ENCODE measurements around the gene CDH13.

CDH13 gene

GRCh38 chr16:82699711-82700495 lies 73.1 kb downstream of the CDH13 start:
- DNase-seq (ENCODE audit: low read depth), result no peak

- DNase-seq (ENCODE audit: low read depth), result no peak
These were observed 73.9 kb downstream of the CDH13 start for GRCh38 chr16:82700541-82701235.

GRCh38 chr16:82701442-82701955 lies 74.7 kb downstream of the CDH13 start:
- no peak for DNase-seq (ENCODE audit: low read depth)

GRCh38 chr16:82703161-82703560 lies 76.4 kb downstream of the CDH13 start:
- no peak for DNase-seq (ENCODE audit: low read depth)

- no peak for DNase-seq (ENCODE audit: low read depth)
These were observed 77.4 kb downstream of the CDH13 start for GRCh38 chr16:82703871-82704768.

GRCh38 chr16:82709987-82710386 lies 83.2 kb downstream of the CDH13 start:
- no peak for DNase-seq (ENCODE audit: low read depth)

GRCh38 chr16:82713778-82714177 lies 87.0 kb downstream of the CDH13 start:
- no peak for DNase-seq (ENCODE audit: low read depth)

- DNase-seq (ENCODE audit: low read depth), result no peak
These were observed 88.4 kb downstream of the CDH13 start for GRCh38 chr16:82715160-82715559.

- no peak for DNase-seq (ENCODE audit: low read depth)
These were observed 89.1 kb downstream of the CDH13 start for GRCh38 chr16:82715833-82716232.

GRCh38 chr16:82716361-82716855 lies 89.6 kb downstream of the CDH13 start:
- DNase-seq (ENCODE audit: low read depth), result no peak

- DNase-seq (ENCODE audit: low read depth), result no peak
These were observed 93.6 kb downstream of the CDH13 start for GRCh38 chr16:82720414-82720813.

GRCh38 chr16:82726306-82726705 lies 99.5 kb downstream of the CDH13 start:
- DNase-seq (ENCODE audit: low read depth), result no peak

- DNase-seq (ENCODE audit: low read depth), result no peak
These were observed 102.1 kb downstream of the CDH13 start for GRCh38 chr16:82728901-82729300.

- DNase-seq (ENCODE audit: low read depth), result no peak
These were observed 104.1 kb downstream of the CDH13 start for GRCh38 chr16:82730901-82731300.

GRCh38 chr16:82732461-82732860 lies 105.7 kb downstream of the CDH13 start:
- no peak for DNase-seq (ENCODE audit: low read depth)

- no peak for DNase-seq (ENCODE audit: low read depth)
These were observed 108.4 kb downstream of the CDH13 start for GRCh38 chr16:82735186-82735585.

GRCh38 chr16:82735673-82736091 lies 108.9 kb downstream of the CDH13 start:
- DNase-seq (ENCODE audit: low read depth), result no peak

GRCh38 chr16:82736224-82736623 lies 109.5 kb downstream of the CDH13 start:
- DNase-seq (ENCODE audit: low read depth), result no peak

- DNase-seq (ENCODE audit: low read depth), result no peak
These were observed 111.9 kb downstream of the CDH13 start for GRCh38 chr16:82738699-82739098.

GRCh38 chr16:82741073-82741615 lies 114.4 kb downstream of the CDH13 start:
- no peak for DNase-seq (ENCODE audit: low read depth)

- DNase-seq (ENCODE audit: low read depth), result no peak
These were observed 118.2 kb downstream of the CDH13 start for GRCh38 chr16:82744958-82745357.

GRCh38 chr16:82748026-82748425 lies 121.3 kb downstream of the CDH13 start:
- DNase-seq (ENCODE audit: low read depth), result no peak
